IPS-NIHi7 (cell line): ENCODE measurements around the gene IGFBP5.
A peak's percentile ranks its signal among the peaks of the same experiment; 100 is the strongest.

Experiments
- DNase-seq: peaks from one replicate; pipeline ENCODE4 v3.0.0; 2012; ENCODE audit warnings: mixed read lengths; ENCODE audit errors: extremely low spot score

The IGFBP5 gene

DNA sequence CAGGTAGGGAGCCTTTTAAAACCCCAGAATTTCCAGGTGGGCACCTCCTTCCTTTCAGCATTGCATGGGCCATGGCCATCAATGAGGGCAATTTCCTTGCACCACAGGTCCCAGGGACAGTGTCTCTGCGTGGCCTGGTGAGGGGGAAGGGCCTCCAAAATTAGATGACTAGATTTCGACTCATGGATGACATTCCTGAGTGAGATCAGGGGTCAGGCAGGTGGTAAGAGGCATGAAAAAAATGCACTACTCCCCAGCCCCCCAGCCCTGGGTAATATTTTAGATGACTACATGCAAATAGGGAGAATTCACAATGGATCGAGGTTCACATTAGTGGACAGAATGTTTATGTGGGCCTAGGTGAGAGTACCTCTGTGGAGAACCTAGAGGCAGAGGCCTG lies 19.0 kb upstream of the IGFBP5 start:
- DNase-seq = no peak

GRCh38 chr2:216713691-216714336 lies 18.5 kb upstream of the IGFBP5 start:
- peak; percentile 50 for DNase-seq

DNA sequence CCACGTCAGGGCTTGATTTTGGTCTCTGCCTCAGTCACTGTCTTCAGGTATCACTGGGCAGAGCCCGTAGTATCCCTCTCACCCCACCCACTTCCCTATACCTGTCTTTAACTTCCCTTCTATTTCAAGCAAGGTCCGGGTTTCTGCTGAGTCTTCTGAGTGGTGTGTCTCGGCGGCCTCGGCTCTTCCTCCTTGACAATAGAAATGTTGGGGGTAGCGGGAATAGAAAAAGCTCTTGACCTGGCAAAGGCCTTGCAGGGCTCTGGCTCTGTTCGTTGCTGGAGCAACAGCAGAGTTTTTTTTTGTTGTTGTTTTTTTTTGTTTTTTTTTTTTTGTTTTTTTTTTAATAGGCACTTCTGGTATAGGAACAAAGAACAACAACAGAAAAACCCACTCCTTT lies 16.0 kb upstream of the IGFBP5 start:
- DNase-seq = no peak

DNA sequence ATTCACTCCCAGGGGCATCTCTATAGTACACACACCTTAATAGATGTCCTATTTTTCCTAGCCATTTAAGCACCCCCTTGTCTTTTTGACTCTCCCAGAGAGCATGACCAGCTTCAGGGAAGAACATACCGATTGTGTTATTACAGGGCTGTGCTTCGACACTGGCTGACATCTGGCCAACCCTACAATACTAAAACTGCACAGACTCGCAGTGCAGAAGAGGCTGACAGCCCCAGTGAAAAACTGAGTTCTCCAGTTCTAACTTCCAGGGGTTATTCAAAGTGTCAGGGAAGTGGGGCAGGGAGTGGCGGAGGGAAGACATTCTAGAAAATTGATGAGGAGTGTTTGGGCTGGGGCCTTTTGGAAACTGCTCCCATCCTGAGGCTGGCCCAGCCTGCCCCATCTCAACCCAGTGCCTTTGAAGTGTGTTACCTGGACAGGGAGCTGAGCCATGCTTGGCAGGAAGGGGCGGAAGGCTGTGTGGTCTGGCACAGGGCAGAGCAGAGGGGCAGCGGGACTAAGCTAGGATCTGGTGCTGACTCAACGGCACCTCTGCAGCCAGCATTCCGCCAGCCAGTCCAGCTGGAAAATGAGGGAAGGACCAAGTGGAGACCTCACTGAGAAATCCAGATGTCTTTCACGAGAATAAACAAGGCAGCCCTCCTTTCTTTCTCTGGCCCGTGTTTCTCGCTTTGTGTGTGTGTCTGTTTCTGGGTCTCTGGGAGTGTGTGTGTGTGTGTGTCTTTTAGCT lies 15.4 kb upstream of the IGFBP5 start:
- DNase-seq = no peak

DNA sequence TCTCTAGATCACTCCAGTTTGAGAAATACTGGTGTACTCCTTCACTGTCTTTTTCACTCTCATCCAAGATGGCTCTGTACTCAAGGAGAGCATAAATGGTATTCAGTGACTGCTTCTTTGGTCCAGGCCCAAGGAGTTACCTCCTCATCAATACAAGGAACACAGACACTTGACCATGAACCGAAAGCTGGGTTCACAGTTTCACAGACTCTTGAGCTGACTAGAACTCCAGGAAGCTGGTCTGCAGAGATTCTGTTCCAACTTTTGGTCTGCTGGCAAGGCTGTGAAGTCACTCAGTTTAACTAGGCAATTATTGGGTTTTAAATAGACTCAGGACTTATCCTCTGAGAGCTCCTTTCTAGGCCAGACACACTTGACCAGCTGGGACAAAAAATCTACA lies 7.4 kb upstream of the IGFBP5 start:
- no peak for DNase-seq

- DNase-seq = no peak
These were observed 6.2 kb upstream of the IGFBP5 start for GRCh38 chr2:216701544-216701943.

DNA sequence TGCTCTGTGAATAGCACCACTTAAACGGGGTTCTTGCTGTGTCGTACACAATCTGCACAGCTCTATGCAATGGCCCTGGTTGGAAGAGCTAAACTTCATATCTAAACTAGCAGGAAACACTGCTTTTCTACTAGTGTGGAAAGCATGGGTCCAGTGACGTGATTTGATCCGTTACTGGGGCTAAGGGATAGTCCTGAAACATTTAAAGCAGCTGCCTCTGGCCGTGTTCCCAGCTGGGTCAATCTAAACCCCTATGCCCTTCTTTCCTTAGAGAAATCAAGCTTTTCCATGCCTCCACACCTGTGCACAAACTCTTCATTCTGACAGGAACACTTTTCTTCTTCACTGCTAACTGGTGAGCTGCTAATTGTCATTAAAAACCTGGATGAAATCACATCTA lies 5.4 kb upstream of the IGFBP5 start:
- DNase-seq = no peak

DNA sequence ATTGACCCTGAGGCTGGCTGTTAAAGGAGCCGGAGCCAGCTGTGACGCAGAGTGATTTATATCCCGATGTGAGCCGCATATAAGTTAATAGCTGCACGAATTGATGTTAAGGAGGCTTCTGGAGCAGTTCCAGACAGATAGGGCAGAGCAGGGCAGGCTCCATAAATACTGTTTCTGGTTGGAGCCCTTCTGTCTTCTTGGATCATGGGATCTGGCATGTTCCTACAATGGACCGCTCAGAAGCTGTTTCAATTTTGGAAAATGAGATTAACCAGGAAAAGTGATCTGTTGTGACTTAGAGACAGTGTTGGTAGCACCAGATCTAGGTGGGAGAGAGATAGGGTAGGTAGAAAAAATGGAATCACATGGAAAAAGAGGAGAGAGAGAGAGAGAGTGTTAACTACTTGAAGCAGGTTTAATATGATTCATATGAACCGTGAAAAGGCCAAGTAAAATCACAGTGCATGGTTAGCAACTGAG lies 4.8 kb upstream of the IGFBP5 start:
- DNase-seq = no peak

DNA sequence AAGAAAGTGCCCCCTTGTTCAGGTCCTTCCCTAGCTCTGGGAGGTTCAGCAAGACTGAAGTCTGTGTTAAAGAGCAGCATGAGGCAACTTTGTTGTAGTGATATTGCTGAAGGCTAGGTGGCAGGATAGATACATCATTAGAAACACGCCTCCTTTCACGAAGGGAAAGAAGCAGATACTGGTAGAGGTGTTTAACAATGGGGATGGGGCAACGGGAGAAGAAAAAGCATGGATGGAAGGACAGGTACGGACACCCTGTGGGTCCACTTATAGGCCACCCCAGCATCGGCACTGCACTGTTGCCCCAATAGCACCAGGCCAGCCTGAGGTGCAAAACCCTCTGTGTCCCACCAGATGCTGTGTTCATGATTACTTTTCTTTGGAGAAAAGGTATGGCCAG lies 3.5 kb upstream of the IGFBP5 start:
- DNase-seq = peak; percentile 73

- no peak for DNase-seq
These were observed 2.9 kb upstream of the IGFBP5 start for GRCh38 chr2:216698293-216698692.

DNA sequence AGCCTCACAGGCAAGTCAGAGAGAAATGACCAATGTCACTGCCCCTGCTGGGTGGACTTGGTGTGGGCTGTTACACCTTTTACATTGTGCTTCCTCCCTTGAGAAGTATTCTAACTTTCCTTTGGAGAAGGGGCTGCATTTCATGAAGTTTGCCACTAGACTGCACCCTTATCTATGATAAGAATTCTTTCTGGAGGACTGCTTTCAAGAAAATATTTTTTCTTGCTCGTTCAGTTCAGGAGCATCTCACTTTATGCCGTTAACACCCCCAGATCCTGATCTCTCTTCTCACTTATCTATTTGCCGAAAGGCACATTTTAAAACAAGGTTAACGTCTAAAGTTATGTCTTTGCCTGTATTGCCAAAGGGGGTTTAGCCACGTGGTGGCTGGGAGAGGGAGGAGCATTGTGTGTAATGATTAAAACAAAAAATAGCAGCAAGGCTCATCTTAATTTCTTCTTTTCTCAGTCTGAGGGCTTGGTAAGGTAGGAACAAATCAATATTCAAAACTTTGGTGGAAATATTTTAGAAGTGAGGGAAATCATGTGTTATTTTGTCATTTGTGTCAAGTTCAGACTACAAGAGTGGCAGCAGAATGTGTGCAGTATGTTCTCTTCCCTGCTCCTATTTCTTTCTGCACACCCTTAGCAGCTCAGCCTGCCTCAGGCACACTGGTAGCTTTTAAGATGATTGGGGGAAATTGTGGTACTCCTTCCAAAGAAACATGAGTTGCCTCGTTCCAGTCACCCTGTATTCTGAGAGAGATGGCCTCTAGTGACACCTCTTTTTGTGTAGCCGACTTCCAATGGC lies 1.6 kb upstream of the IGFBP5 start:
- DNase-seq = no peak

GRCh38 chr2:216696321-216696720 lies 972 bp upstream of the IGFBP5 start:
- DNase-seq = no peak

GRCh38 chr2:216694826-216695217 lies 527 bp downstream of the IGFBP5 start:
- DNase-seq = no peak

- no peak for DNase-seq
These were observed 1.1 kb downstream of the IGFBP5 start for GRCh38 chr2:216694082-216694825.

DNA sequence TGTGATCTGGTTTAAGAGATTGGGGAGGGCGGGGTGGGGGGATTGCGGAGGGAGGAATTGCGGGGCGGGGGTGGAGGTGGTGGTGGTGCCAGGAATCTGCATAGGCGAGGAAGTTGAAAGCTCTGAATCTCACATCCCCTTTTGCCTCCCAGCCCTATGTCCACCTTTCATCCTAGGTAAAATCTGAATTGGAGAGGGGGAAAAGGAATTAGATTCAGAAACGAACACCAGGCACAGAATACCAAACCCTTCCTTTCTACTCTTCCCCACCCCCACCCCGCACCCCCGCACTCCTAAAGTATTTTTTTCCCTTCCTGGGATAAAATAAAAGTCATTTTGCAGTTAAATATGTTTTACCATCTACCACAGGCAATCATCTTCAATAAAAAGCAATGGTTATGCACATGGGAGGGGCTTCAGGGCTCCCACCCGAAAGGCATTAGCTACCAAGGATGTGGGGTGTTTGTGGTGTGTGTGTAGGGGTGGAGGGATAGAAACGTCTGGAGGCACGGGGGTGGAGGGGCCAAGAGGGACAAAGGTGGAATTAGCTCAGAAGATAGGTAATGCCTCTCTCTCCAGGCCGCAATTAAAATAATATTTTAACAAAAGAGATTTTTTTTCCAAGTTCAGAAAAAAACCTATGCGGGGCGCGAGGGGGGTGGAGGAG lies 1.8 kb downstream of the IGFBP5 start:
- no peak for DNase-seq

- DNase-seq = peak; percentile 61
These were observed 2.5 kb downstream of the IGFBP5 start for GRCh38 chr2:216692636-216693413.

GRCh38 chr2:216690853-216691741 lies 4.3 kb downstream of the IGFBP5 start:
- peak; percentile 71 for DNase-seq

DNA sequence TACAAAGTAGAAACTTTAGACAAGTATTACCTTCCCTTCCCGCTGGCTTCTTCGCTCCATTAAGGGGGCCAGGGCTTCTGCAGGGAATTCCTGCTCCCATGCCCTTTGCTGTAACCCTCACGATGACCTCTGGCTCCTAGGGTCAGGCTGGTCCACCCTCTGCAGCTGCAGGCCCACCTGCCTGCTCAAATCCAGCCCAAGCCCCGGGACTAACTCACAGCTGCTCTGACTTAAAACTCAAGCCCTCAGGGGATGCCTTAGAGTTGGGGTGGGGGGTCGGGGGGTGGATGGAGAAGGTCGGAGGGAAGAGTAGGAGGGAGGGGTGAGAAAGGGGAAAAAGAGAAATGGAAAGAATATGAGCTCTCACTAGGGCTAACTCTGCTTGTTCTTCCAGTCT lies 4.9 kb downstream of the IGFBP5 start:
- DNase-seq = no peak

DNA sequence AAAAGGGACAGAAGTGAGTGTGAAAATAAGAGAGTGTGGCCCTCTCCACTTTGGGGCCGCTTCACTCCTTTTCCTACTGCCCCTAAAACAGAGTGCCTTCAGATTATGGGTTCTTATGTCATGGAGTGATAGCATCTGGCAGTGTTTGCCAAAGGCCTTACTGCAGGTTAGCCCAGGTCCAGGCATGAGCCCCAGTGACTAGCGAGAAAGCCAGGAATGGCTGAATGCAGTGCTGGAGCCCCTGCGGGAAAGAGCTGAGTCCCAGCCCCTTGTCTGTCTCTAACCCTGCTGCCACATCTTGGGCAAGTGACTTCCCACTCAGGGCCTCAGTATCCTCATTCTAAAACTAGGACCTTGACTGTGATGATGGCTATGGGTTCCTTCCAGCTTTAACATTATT lies 6.0 kb downstream of the IGFBP5 start:
- no peak for DNase-seq
